HepG2 (cell line): ENCODE measurements around the gene PLPPR2. TPM values are rescaled to one million over a fixed set of nuclear protein-coding genes. Genes with fewer than 3 reads are reported as not detected.

ENCODE experiments used
- BORCS8-MEF2B ChIP-seq: sonication (generic); formaldehyde crosslinking; IDR thresholded peaks from 2 replicates; pipeline ENCODE4 v1.8.0; 2022; ENCODE audit warnings: mild to moderate bottlenecking, missing genetic modification reagents
- FOXP1 ChIP-seq, 2 experiments: fragments of 450-650 bp in 1 of 2; IDR thresholded peaks; 2 replicates each; pipeline ENCODE4 v1.6.1; 2017 to 2018; ENCODE audit warnings: antibody characterized with exemption in 1 of 2
- HDAC6 ChIP-seq: fragments of 200-600 bp; sonication (generic); IDR thresholded peaks from 2 replicates; pipeline ENCODE4 v1.7.0; 2017; ENCODE audit warnings: mild to moderate bottlenecking, antibody characterized with exemption, low read length, low read depth
- ISX ChIP-seq: sonication (generic); formaldehyde crosslinking; conservative IDR thresholded peaks from 2 replicates; pipeline ENCODE4 v1.5.0; 2020; ENCODE audit warnings: missing genetic modification reagents
- KDM2A ChIP-seq: sonication (generic); formaldehyde crosslinking; IDR thresholded peaks from 2 replicates; pipeline ENCODE4 v1.4.0; 2020; ENCODE audit warnings: low read depth, missing genetic modification reagents, borderline replicate concordance
- KDM5B ChIP-seq: sonication (generic); formaldehyde crosslinking; IDR thresholded peaks from 2 replicates; pipeline ENCODE4 v1.4.0; 2020; ENCODE audit warnings: missing genetic modification reagents, mild to moderate bottlenecking, borderline replicate concordance
- MATR3 ChIP-seq: sonication (generic); formaldehyde crosslinking; IDR thresholded peaks from 2 replicates; pipeline ENCODE4 v1.4.0; 2020; ENCODE audit warnings: missing genetic modification reagents
- RFXANK ChIP-seq: IDR thresholded peaks from 2 replicates; pipeline ENCODE4 v1.6.1; 2016
- SMARCE1 ChIP-seq: fragments of 450-650 bp; IDR thresholded peaks from 2 replicates; pipeline ENCODE4 v1.6.1; 2017; ENCODE audit warnings: borderline replicate concordance
- SOX13 ChIP-seq, 3 experiments: fragments of 450-650 bp in 1 of 3; sonication (generic) in 1 of 3; formaldehyde crosslinking in 1 of 3; IDR thresholded peaks in 2 of 3; conservative IDR thresholded peaks in 1 of 3; 2 replicates each; pipeline versions ENCODE4 v1.5.0 to v1.6.1; 2016 to 2020; ENCODE audit warnings: antibody characterized with exemption in 1 of 3, mild to moderate bottlenecking in 1 of 3, missing compliant biosample characterization in 1 of 3, missing genetic modification reagents in 1 of 3, moderate library complexity in 1 of 3
- TAF1 ChIP-seq: sonication (generic); formaldehyde crosslinking; IDR thresholded peaks from 2 replicates; pipeline ENCODE4 v1.4.0; 2020; ENCODE audit warnings: missing genetic modification reagents
- TBL1XR1 ChIP-seq: fragments of 150-350 bp; IDR thresholded peaks from 2 replicates; pipeline ENCODE4 v1.6.1; 2014; ENCODE audit warnings: borderline replicate concordance, low read length; ENCODE audit not compliant: partially characterized antibody
- ZBTB3 ChIP-seq: sonication (generic); formaldehyde crosslinking; IDR thresholded peaks from 2 replicates; pipeline ENCODE4 v1.4.0; 2020; ENCODE audit warnings: low read depth, mild to moderate bottlenecking, moderate library complexity, missing genetic modification reagents, borderline replicate concordance
- ZBTB42 ChIP-seq: sonication (generic); formaldehyde crosslinking; IDR thresholded peaks from 2 replicates; pipeline ENCODE4 v1.5.0; 2020; ENCODE audit warnings: mild to moderate bottlenecking, missing genetic modification reagents
- ZNF329 ChIP-seq: sonication (generic); formaldehyde crosslinking; IDR thresholded peaks from 2 replicates; pipeline ENCODE4 v1.9.0; 2021; ENCODE audit warnings: low read depth, mild to moderate bottlenecking, missing genetic modification reagents
- ZNF337 ChIP-seq: sonication (generic); formaldehyde crosslinking; IDR thresholded peaks from 2 replicates; pipeline ENCODE4 v1.5.1; 2020; ENCODE audit warnings: missing genetic modification reagents, low read depth, mild to moderate bottlenecking, borderline replicate concordance
- ZNF33B ChIP-seq: sonication (generic); formaldehyde crosslinking; IDR thresholded peaks from 2 replicates; pipeline ENCODE4 v1.5.1; 2020; ENCODE audit warnings: mild to moderate bottlenecking, missing genetic modification reagents
- ZNF446 ChIP-seq: sonication (generic); formaldehyde crosslinking; IDR thresholded peaks from 2 replicates; pipeline ENCODE4 v1.5.0; 2020; ENCODE audit warnings: mild to moderate bottlenecking, missing genetic modification reagents
- ZNF546 ChIP-seq: sonication (generic); formaldehyde crosslinking; conservative IDR thresholded peaks from 2 replicates; pipeline ENCODE4 v1.8.1; 2023; ENCODE audit warnings: mild to moderate bottlenecking, missing genetic modification reagents
- ZNF615 ChIP-seq: sonication (generic); formaldehyde crosslinking; IDR thresholded peaks from 2 replicates; pipeline ENCODE4 v1.5.0; 2020; ENCODE audit warnings: mild to moderate bottlenecking, missing genetic modification reagents, borderline replicate concordance
- polyA plus RNA-seq, 8 experiments: library from polyadenylated mRNA; depleted of rRNA in 3 of 8; stranded (reverse) in 7 of 8; unstranded in 1 of 8; fragments of >200 nt; fragmentation: Illumina TruSeq in 4 of 8; extraction: Trizol in 4 of 8; gene quantifications; 2 replicates each; pipeline versions ENCODE4 v1.2.1 to v1.2.3, GENCODE V29; 2011 to 2016; ENCODE audit warnings: low read depth in 4 of 8, missing spikeins in 1 of 8, mixed read lengths in 1 of 8; ENCODE audit not compliant: insufficient read depth in 1 of 8
- total RNA-seq, 5 experiments: library from RNA; depleted of rRNA; stranded (reverse); fragments of >200 nt; fragmentation: Illumina TruSeq; extraction: Trizol; gene quantifications; 2 replicates each; pipeline ENCODE4 v1.2.3, GENCODE V29; 2016; ENCODE audit warnings: low read depth in 1 of 5
- TF ChIP-seq, protein P1 (sequence below): sonication (generic); formaldehyde crosslinking; IDR thresholded peaks from 2 replicates; pipeline ENCODE4 v1.5.1; 2020; ENCODE audit warnings: missing genetic modification reagents, mild to moderate bottlenecking, borderline replicate concordance
- TF ChIP-seq, protein P2 (sequence below): sonication (generic); formaldehyde crosslinking; IDR thresholded peaks from 2 replicates; pipeline ENCODE4 v1.4.0; 2020; ENCODE audit warnings: missing genetic modification reagents, low read depth, mild to moderate bottlenecking, borderline replicate concordance
- TF ChIP-seq, protein P3 (sequence below): sonication (generic); formaldehyde crosslinking; IDR thresholded peaks from 2 replicates; pipeline ENCODE4 v1.5.1; 2020; ENCODE audit warnings: mild to moderate bottlenecking, missing genetic modification reagents, borderline replicate concordance
- TF ChIP-seq, protein P4 (sequence below): sonication (generic); formaldehyde crosslinking; IDR thresholded peaks from 2 replicates; pipeline ENCODE4 v1.9.0; 2021; ENCODE audit warnings: missing genetic modification reagents, mild to moderate bottlenecking, borderline replicate concordance

Gene PLPPR2
- total and polyA plus RNA-seq, 2 of the 13 experiments (the other 11 are each of a cell fraction or from before 2014, with no cell fraction given) = 1.5 to 2.1 TPM

DNA sequence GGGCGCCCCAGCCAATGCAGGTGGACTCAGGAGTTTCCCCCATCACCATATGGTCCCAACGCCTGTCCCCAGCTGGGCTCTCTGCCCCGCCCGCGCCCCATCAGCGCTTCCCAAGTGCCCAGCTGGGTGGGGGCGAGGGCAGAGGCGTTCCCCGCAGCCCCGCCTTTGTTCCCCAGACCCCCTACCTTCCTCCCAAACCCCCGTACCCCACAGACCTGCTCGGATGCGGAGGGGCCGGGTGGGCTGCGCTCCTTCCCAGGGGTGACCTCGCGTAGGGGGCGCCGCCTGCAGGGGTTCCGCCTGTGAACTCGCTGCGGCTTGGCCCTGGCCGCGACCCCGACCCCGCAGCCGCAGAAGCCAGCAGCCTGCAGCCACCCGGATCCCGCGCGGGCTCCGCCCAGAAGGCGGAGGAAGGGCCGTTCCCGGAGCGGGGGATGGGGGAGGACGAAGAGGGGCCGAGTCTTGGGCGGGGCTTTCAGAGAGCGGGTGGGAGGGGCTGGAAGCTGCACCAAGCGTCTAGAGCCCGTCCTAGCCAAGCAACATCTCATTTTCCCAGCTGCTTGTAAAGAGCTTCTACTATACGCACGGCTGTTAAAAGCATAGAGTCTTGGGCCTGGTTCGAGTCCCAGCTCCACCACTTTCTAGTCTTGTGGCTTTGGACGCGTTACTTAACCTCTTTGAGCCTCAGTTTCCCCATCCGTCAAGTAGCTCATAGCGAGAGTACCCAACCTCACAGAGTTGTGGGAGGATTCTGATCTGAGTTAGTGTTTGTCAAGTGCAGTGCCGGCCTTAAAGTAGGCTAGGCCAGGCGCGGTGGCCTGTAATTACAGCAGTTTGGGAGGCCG lies 15.8 kb upstream of the PLPPR2 start, which contains the start of gene RAB3D (continued):
- TF ChIP-seq, protein P1, sequence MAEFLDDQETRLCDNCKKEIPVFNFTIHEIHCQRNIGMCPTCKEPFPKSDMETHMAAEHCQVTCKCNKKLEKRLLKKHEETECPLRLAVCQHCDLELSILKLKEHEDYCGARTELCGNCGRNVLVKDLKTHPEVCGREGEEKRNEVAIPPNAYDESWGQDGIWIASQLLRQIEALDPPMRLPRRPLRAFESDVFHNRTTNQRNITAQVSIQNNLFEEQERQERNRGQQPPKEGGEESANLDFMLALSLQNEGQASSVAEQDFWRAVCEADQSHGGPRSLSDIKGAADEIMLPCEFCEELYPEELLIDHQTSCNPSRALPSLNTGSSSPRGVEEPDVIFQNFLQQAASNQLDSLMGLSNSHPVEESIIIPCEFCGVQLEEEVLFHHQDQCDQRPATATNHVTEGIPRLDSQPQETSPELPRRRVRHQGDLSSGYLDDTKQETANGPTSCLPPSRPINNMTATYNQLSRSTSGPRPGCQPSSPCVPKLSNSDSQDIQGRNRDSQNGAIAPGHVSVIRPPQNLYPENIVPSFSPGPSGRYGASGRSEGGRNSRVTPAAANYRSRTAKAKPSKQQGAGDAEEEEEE (CRISPR knock-in tag) = no peak
- TF ChIP-seq KDM2A (no peak; the same call in 1 of the 2 replicates), ZBTB3 (CRISPR knock-in tag) (no peak), ZBTB42 (CRISPR knock-in tag) (no peak), FOXP1 (IDR thresholded peaks at IDR 0.05) (no peak), FOXP1 (CRISPR knock-in tag; IDR thresholded peaks at IDR 0.05) (no peak), ZNF33B (CRISPR knock-in tag) (no peak), ZNF615 (CRISPR knock-in tag) (no peak), ISX (CRISPR knock-in tag) (no peak), HDAC6 (no peak), MATR3 (CRISPR knock-in tag) (no peak), ZNF337 (CRISPR knock-in tag) (no peak), BORCS8-MEF2B (0 out of 2 replicates have a peak, but pooled peaks have one; percentile 24), ZNF446 (CRISPR knock-in tag) (no peak), ZNF546 (CRISPR knock-in tag) (no peak), SMARCE1 (no peak), SOX13 (IDR thresholded peaks at IDR 0.05) (no peak), SOX13 (CRISPR knock-in tag; conservative IDR thresholded peaks at IDR 0.05 in 1 of 2, IDR thresholded peaks at IDR 0.05 in 1 of 2) (no peak; a peak in 1 of 4 replicates), ZNF329 (CRISPR knock-in tag) (no peak), KDM5B (CRISPR knock-in tag) (no peak), RFXANK (CRISPR knock-in tag) (no peak), TBL1XR1 (no peak), TAF1 (CRISPR knock-in tag) (no peak)
- TF ChIP-seq, protein P2, sequence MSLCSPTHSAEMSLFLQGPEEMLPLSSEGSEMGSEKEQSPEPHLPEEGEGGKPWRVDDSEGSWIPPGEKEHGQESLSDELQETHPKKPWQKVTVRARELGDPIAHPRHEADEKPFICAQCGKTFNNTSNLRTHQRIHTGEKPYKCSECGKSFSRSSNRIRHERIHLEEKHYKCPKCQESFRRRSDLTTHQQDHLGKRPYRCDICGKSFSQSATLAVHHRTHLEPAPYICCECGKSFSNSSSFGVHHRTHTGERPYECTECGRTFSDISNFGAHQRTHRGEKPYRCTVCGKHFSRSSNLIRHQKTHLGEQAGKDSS (CRISPR knock-in tag) = no peak
- TF ChIP-seq, protein P3, sequence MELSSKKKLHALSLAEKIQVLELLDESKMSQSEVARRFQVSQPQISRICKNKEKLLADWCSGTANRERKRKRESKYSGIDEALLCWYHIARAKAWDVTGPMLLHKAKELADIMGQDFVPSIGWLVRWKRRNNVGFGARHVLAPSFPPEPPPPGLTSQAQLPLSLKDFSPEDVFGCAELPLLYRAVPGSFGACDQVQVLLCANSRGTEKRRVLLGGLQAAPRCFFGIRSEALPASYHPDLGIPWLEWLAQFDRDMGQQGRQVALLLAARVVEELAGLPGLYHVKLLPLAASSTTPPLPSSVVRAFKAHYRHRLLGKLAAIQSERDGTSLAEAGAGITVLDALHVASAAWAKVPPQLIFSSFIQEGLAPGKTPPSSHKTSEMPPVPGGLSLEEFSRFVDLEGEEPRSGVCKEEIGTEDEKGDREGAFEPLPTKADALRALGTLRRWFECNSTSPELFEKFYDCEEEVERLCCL = no peak
- TF ChIP-seq, protein P4, sequence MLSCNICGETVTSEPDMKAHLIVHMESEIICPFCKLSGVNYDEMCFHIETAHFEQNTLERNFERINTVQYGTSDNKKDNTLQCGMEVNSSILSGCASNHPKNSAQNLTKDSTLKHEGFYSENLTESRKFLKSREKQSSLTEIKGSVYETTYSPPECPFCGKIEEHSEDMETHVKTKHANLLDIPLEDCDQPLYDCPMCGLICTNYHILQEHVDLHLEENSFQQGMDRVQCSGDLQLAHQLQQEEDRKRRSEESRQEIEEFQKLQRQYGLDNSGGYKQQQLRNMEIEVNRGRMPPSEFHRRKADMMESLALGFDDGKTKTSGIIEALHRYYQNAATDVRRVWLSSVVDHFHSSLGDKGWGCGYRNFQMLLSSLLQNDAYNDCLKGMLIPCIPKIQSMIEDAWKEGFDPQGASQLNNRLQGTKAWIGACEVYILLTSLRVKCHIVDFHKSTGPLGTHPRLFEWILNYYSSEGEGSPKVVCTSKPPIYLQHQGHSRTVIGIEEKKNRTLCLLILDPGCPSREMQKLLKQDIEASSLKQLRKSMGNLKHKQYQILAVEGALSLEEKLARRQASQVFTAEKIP = no peak
